GM21723 (cell line): ENCODE results near the gene MAGIX.
A peak's percentile ranks its signal among the peaks of the same experiment; 100 is the strongest.
"Not testable (repeated sequence)": the region's sequence is repeated elsewhere in the genome, so short reads cannot be mapped to it uniquely, and the experiment has no call there.

Source experiments
- ATAC-seq: cut with Tn5 transposase; IDR thresholded peaks from one replicate; pipeline ENCODE4 v1.9.1; 2021; ENCODE audit warnings: mild to moderate bottlenecking, moderate library complexity; ENCODE audit not compliant: unreplicated experiment

The MAGIX gene

GRCh38 chrX:49162620-49163019, at the start of gene MAGIX:
MAGIX (plus strand) TSS chrX:49162758; CDS start chrX:49162890, 132 bp downstream.
- no peak for ATAC-seq

- no peak for ATAC-seq
These were observed 46.5 kb upstream of the MAGIX start for GRCh38 chrX:49116076-49116475.

GRCh38 chrX:49116716-49117115, 45.8 kb upstream of the MAGIX start:
- ATAC-seq: no peak

GRCh38 chrX:49117581-49117980, 45.0 kb upstream of the MAGIX start:
- ATAC-seq: no peak

GRCh38 chrX:49120091-49120490, 42.5 kb upstream of the MAGIX start:
- ATAC-seq: no peak

GRCh38 chrX:49122499-49122898, 40.1 kb upstream of the MAGIX start:
- ATAC-seq: no peak

- not testable (repeated sequence) for ATAC-seq
These were observed 34.8 kb upstream of the MAGIX start for GRCh38 chrX:49127742-49128258.

GRCh38 chrX:49129427-49129826, 33.1 kb upstream of the MAGIX start:
- ATAC-seq: no peak

- ATAC-seq: not testable (repeated sequence)
These were observed 30.3 kb upstream of the MAGIX start for GRCh38 chrX:49132275-49132674.

GRCh38 chrX:49133759-49134158, 28.8 kb upstream of the MAGIX start:
- no peak for ATAC-seq

GRCh38 chrX:49137492-49137891, 25.1 kb upstream of the MAGIX start:
- no peak for ATAC-seq

GRCh38 chrX:49139713-49140112, 22.8 kb upstream of the MAGIX start:
- ATAC-seq: no peak

- not testable (repeated sequence) for ATAC-seq
These were observed 20.3 kb upstream of the MAGIX start for GRCh38 chrX:49142264-49142663.

GRCh38 chrX:49143154-49143553, 19.4 kb upstream of the MAGIX start:
- not testable (repeated sequence) for ATAC-seq

GRCh38 chrX:49147282-49147681, 15.3 kb upstream of the MAGIX start:
- no peak for ATAC-seq

- no peak for ATAC-seq
These were observed 14.6 kb upstream of the MAGIX start for GRCh38 chrX:49147936-49148335.

- not testable (repeated sequence) for ATAC-seq
These were observed 14.0 kb upstream of the MAGIX start for GRCh38 chrX:49148390-49149100.

- ATAC-seq: not testable (repeated sequence)
These were observed 13.3 kb upstream of the MAGIX start for GRCh38 chrX:49149291-49149690.

- ATAC-seq: no peak
These were observed 9.1 kb upstream of the MAGIX start for GRCh38 chrX:49153467-49153866.

GRCh38 chrX:49155243-49155899, 7.2 kb upstream of the MAGIX start:
- ATAC-seq: peak; percentile 6

- peak; percentile 82 for ATAC-seq
These were observed 6.4 kb upstream of the MAGIX start for GRCh38 chrX:49155900-49156837.
